ENCODE data around the gene HIP1. TPM values are rescaled to one million over a fixed set of nuclear protein-coding genes. Genes with fewer than 3 reads are reported as not detected.

The HIP1 gene
- polyA plus RNA-seq, 1 of the 3 experiments (the other 2 are of a cell fraction): 11.3 TPM

GRCh38 chr7:75645570-75645969 lies 93.2 kb downstream of the HIP1 start:
- no peaks in the 10 kb centered on the region for H3K36me3 ChIP-seq (replicated peaks in 1 of 2; ENCODE audit: control insufficient read depth in 1 of 2, insufficient read depth in 2 of 2, low read length in 1 of 2)
- no peaks in the 10 kb centered on the region for H3K79me2 ChIP-seq (ENCODE audit: insufficient read depth)
- no peak for TF ChIP-seq SMC3 (IDR thresholded peaks at IDR 0.05; ENCODE audit: low read depth, low read length)
- no peak for TF ChIP-seq NFIC (IDR thresholded peaks at IDR 0.05; ENCODE audit: borderline replicate concordance)
- TF ChIP-seq FOXM1 (IDR thresholded peaks at IDR 0.05; ENCODE audit: low read depth): no peak
- no peak for TF ChIP-seq SIN3A (IDR thresholded peaks at IDR 0.05; ENCODE audit: borderline replicate concordance, low read depth, low read length)
- no peak for TF ChIP-seq TEAD4 (IDR thresholded peaks at IDR 0.05; ENCODE audit: borderline replicate concordance, insufficient read depth)
- TF ChIP-seq YY1 (IDR thresholded peaks at IDR 0.05; ENCODE audit: low read depth): no peak
- TF ChIP-seq EZH2phosphoT487 (IDR thresholded peaks at IDR 0.05; ENCODE audit: borderline replicate concordance, low read depth): no peak
- TF ChIP-seq CHD2 (IDR thresholded peaks at IDR 0.05; ENCODE audit: low read length, partially characterized antibody): no peak
- TF ChIP-seq REST (IDR thresholded peaks at IDR 0.05; ENCODE audit: low read depth, low read length): no peak
- TF ChIP-seq RFX5 (IDR thresholded peaks at IDR 0.05; ENCODE audit: low read length): no peak
- no peaks in the 10 kb centered on the region; a peak in 1 of 4 replicates for H3K4me1 ChIP-seq (ENCODE audit: control insufficient read depth in 1 of 2, insufficient read depth in 2 of 2, low read depth in 1 of 2, low read length in 1 of 2)
- H3K4me2 ChIP-seq: no peak overlapping the region
- DNase-seq: no peak
- ChIA-PET CTCF (interaction anchor here (1.1 kb wide), 1 partner anchor 17 kb away, joined by 4 read pairs; no protein-coding TSS in a partner anchor), POLR2A (no interaction called here)
- no peaks in the 10 kb centered on the region for H3K9me2 ChIP-seq
- H3K27me3 ChIP-seq (ENCODE audit: insufficient read depth): no peaks in the 10 kb centered on the region
- H3K27ac ChIP-seq (ENCODE audit: low read depth in 2 of 2, low read length in 1 of 2): no peak overlapping the region
- no peaks in the 10 kb centered on the region for H3F3A ChIP-seq (replicated peaks; ENCODE audit: insufficient read depth)
- no peaks in the 10 kb centered on the region for H4K20me1 ChIP-seq (ENCODE audit: insufficient read depth)
- H3K9ac ChIP-seq: no peak overlapping the region
- H3K4me3 ChIP-seq (ENCODE audit: low read depth in 2 of 2, low read length in 1 of 2): no peak overlapping the region
- WGBS (ENCODE audit: low lambda C conversion rate): 86% methylated on average over 2 of the region's 2 CpGs
- no peak overlapping the region for H2AFZ ChIP-seq (ENCODE audit: low read depth)
- H3K9me3 ChIP-seq: peaks cover 9% of the 10 kb centered on the region; the same call in 1 of the 2 replicates

- H3K4me2 ChIP-seq: no peak overlapping the region
- no peak overlapping the region for H3K4me3 ChIP-seq (ENCODE audit: low read depth in 2 of 2, low read length in 1 of 2)
- no peak overlapping the region for H3K27ac ChIP-seq (ENCODE audit: low read depth in 2 of 2, low read length in 1 of 2)
- H3K27me3 ChIP-seq (ENCODE audit: insufficient read depth): no peaks in the 10 kb centered on the region
- ChIA-PET CTCF (interaction anchor here (1.1 kb wide), 1 partner anchor 18 kb away, joined by 4 read pairs; no protein-coding TSS in a partner anchor), POLR2A (no interaction called here)
- WGBS (ENCODE audit: low lambda C conversion rate): 83% methylated on average over 5 of the region's 5 CpGs
- TF ChIP-seq CTCF (IDR thresholded peaks at IDR 0.05) (no peak), USF2 (IDR thresholded peaks at IDR 0.05; ENCODE audit: borderline replicate concordance, low read depth, low read length) (no peak), EP300 (IDR thresholded peaks at IDR 0.05; ENCODE audit: borderline replicate concordance in 1 of 2, low read depth in 1 of 2, low read length in 1 of 2) (no peak), ZBTB33 (IDR thresholded peaks at IDR 0.05; ENCODE audit: borderline replicate concordance, low read depth) (no peak), EZH2phosphoT487 (IDR thresholded peaks at IDR 0.05; ENCODE audit: borderline replicate concordance, low read depth) (no peak), FOSL2 (IDR thresholded peaks at IDR 0.05; ENCODE audit: borderline replicate concordance, low read depth) (no peak), FOXM1 (IDR thresholded peaks at IDR 0.05; ENCODE audit: low read depth) (no peak), NRF1 (IDR thresholded peaks at IDR 0.05; ENCODE audit: low read depth, low read length) (no peak), RXRA (IDR thresholded peaks at IDR 0.05; ENCODE audit: borderline replicate concordance, low read depth) (no peak)
- H3K9me3 ChIP-seq: peaks cover 9% of the 10 kb centered on the region; the same call in 1 of the 2 replicates
- no peaks in the 10 kb centered on the region for H3F3A ChIP-seq (replicated peaks; ENCODE audit: insufficient read depth)
- H2AFZ ChIP-seq (ENCODE audit: low read depth): no peak overlapping the region
- no peaks in the 10 kb centered on the region for H3K79me2 ChIP-seq (ENCODE audit: insufficient read depth)
- no peak overlapping the region for H3K9ac ChIP-seq
- peaks cover 0 to 4% of the 10 kb centered on the region in 2 experiments; a peak in 1 of 4 replicates for H3K4me1 ChIP-seq (ENCODE audit: control insufficient read depth in 1 of 2, insufficient read depth in 2 of 2, low read depth in 1 of 2, low read length in 1 of 2)
- H3K9me2 ChIP-seq: no peaks in the 10 kb centered on the region
- no peaks in the 10 kb centered on the region for H3K36me3 ChIP-seq (replicated peaks in 1 of 2; ENCODE audit: control insufficient read depth in 1 of 2, insufficient read depth in 2 of 2, low read length in 1 of 2)
- H4K20me1 ChIP-seq (ENCODE audit: insufficient read depth): no peaks in the 10 kb centered on the region
- no peak for DNase-seq
Observed at GRCh38 chr7:75644589-75644988, 94.2 kb downstream of the HIP1 start.
